ENCODE results near the gene RAB44.

DNA sequence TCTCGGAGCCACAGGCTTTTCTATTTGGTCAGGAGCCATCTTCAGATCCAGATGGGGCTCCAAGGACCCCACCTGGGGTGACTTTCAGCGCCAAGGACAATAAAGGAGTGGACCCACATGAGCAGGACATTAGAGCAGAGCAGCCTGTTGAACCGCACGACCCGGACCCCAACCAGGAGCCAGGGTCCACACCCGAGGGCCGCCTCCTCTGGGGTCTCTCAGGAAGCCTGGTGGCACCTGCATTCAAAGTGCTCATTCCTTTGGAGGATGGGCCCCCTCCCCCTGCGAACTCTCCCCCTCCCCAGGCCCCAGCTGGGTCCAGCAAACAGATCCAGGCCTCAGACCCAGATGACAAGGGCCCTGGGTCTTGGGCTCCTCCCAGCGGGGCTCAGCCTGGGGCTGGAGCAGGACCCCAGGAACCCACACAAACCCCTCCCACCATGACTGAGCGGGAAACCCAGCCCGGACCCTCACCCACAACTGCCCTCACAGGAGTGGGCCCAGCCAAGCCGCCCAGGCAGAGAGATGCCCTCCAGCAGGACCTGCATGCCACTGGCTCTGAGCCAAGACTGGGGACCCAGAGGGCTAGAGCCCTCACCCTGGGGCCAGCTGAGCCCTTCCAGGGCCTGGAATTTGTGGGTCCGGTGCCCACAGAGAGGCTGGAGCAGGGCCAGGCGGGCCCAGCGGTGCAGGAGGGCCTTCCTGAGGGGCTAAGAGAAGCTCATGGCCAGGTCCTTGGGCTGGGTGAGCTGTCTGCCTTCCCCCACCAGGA is 23.9 kb downstream of the RAB44 start:
- TF ChIP-seq POLR2A (IDR thresholded peaks at IDR 0.05) (no peak), POLR2AphosphoS5 (IDR thresholded peaks at IDR 0.05) (no peak)
